HG03045 (cell line): ENCODE results near the gene PMM2.
"Not testable (repeated sequence)": the region's sequence is repeated elsewhere in the genome, so short reads cannot be mapped to it uniquely, and the experiment has no call there.

Experiments used
- ATAC-seq: cut with Tn5 transposase; IDR thresholded peaks from one replicate; pipeline ENCODE4 v1.9.1; 2021; ENCODE audit warnings: mild to moderate bottlenecking, moderate library complexity; ENCODE audit not compliant: unreplicated experiment

PMM2 gene

DNA sequence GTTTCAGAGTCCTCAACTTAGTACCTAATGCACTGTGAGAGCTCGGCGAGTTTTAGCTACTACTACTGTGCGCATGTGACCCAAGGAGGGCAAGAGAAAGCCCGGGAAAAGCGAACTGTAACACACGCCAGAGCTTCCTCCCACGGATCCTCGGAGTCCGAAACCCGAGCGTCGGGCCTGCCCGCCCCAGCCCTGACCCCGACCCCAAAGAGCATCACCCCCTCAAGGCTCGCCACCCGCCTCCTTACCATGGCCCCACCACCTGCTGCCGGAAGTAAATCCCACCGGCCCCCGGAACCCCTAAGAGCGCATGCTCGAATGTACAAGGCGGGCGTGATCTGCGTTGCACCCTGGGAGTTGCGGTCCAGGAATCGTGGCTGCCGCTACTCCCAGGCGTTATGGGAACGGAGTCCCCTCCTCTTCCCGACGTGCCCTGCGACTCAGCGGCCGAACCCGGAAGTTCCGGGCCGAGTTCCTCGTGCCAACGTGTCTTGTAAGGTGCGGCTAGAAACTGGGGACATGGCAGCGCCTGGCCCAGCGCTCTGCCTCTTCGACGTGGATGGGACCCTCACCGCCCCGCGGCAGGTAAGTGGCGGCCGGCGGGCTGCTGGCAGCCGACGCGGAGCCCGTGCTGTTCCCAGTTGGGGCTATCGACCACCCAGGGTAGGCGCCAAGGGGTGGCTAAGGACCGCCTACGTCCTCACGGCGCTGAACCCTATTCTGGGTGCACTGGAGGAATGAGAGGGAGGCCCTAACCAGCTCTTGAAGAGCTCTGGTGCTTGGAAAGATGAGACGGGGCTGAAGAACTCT lies at the start of gene PMM2, which contains the start of gene TMEM186:
Gene PMM2 (plus strand): TSS at position 476 of the 810 bp plus-strand sequence. CDS start 44 bp downstream, at position 520.
Gene TMEM186 (minus strand): TSS at position 276 of the 810 bp plus-strand sequence. CDS start 25 bp downstream, at position 251.
- peak; percentile 95 for ATAC-seq

- not testable (repeated sequence) for ATAC-seq
Measured at GRCh38 chr16:8748944-8749343, 48.7 kb upstream of the PMM2 start.

DNA sequence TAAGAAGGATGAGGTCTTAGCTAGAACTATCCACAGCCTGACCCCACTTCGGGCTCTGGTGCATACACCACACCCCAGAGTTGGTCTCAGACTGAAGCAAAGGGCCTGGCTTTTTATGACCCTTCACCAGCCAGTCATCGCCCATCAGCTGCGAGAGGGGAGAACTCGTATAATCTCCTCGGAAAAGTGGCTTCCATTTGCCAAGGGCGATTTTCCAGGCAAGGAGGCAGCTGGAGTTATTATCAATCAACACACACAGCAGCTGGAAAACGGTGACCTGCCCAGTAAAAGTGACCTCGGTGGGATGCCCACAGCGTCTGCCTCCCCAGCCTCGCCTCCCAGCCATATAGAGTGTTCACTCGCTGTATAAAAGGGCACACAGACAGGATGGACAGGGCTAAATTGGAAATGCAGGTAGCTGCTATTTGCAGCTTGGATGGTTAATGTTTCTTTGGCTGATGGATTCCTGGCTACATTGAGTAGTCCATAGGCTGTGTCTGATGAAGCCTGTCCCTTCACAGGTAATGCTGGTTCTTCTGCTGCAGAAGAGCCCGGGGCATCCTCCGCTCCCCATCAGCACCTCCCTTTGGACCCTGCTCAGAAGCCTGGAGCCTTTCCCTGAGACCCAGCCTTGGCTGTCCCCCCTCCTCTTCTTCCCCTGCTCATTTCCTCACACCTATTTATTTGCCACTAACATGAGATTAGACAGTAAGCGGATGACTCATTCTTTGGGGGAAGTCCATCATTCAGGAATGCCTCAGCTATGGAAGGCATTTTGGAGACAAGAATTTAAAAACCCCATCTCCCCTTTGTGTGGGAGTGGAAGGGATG lies 45.9 kb upstream of the PMM2 start:
- ATAC-seq, result no peak

- no peak for ATAC-seq
Measured at GRCh38 chr16:8752706-8753105, 44.9 kb upstream of the PMM2 start.

DNA sequence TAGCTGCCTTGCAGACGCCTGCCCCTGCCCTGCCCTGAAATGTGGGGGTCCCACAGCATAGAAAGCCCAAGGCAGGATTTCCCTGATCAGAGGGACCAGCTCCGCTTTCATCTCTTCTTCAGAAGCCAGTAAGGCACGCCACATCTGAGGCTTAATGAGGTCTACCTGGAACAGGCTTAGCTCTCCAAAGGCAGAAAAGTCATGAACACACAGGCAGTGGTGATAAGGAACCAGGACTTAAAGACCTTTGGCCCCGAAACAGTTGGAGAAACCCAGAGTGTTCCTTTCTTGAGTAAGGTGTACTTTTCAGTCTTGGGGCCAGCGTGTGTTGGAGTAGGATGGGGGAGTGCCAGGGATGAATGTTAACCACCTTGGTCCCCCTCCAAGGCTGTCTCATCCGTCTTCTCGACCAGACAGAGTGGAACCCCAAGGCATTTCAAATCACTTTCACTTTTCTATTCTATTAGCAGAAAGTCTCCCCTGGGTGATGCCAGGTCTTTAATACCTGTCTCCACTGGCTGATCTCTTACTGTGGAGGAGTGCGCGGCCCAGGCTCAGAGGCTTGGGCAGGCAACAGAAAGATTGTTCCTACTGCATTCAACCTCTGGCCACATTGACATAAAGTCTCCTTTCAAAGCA lies 44.1 kb upstream of the PMM2 start:
- no peak for ATAC-seq

- ATAC-seq, result no peak
Measured at GRCh38 chr16:8756755-8757154, 40.9 kb upstream of the PMM2 start.

- no peak for ATAC-seq
Measured at GRCh38 chr16:8758022-8758421, 39.6 kb upstream of the PMM2 start.

DNA sequence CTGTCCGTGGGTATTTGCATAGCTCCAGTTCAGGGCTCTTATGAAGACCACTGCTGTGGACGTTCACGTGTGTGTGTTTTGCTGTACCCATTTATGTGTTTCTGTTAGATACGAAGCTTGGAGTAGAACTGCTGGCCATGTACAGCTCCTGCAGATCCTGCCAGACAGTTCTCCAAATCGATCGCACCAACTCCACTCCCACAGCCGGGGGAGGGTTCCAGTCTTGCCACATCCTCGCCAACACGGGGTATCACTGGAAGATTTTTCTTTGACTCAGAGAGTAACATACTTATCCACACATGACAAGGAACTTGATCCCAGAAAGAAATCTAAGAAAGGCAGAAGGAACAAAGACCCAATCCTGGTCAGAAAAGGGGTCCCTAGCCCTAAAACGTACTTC lies 37.6 kb upstream of the PMM2 start:
- ATAC-seq, result no peak

DNA sequence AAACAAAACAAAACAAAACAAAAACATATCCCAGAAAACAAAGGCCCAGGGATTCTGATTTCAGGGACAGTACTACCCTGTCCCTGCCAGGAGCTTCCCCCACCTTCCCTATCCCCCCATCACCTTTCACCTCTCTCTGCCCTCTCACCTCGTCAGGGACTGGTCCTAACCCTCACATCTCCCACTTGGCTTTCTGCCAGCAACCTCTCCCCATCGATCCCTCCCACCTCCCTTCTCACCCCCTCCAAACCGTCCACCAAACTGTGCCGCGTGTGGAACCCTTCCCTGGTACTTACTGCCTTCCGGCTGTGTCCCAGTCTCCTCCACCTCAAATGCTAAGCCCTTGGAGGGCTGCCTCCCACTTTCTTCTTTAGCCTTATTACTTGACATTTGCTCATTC lies 36.6 kb upstream of the PMM2 start:
- ATAC-seq, result no peak

DNA sequence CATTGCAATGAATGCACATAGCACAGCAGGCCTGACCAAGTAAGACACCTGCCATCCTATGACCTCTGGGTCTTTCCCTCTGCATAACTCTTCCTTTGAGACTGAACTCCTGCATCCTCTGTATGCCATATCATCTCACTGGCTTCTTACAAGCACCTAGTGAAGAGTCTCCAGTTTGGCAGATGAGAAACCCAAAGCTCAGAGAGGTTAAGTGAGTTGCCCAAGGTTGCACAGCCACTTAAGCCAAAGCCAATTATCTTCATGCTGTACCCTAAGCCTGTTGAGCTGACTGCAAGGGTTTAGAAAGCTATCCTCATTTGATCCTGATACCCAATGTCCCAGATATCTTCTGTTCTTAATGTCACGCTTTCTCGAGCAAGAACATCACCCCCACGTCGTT lies 35.4 kb upstream of the PMM2 start:
- ATAC-seq, result no peak

DNA sequence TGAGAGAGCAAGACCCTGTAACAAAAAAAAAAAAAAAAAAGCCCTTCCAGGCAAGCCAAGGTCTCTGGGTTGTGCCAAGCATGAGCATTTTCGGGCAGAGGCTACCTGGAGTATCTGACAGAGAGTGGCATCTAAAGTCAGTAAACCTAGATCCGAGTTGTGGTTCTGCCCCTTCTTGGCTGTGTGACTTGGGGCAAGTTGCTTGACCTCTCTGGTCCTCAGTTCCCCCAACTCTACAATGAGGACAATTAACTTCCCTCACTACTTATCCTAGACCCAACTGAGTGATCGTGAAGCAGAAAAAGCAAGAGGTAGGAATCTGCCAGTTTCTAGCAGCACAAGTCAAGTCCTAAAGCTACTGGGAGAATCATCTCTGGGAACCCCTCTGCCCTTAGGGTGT lies 34.6 kb upstream of the PMM2 start:
- ATAC-seq, result no peak

GRCh38 chr16:8763899-8764298 lies 33.7 kb upstream of the PMM2 start:
- ATAC-seq, result no peak

DNA sequence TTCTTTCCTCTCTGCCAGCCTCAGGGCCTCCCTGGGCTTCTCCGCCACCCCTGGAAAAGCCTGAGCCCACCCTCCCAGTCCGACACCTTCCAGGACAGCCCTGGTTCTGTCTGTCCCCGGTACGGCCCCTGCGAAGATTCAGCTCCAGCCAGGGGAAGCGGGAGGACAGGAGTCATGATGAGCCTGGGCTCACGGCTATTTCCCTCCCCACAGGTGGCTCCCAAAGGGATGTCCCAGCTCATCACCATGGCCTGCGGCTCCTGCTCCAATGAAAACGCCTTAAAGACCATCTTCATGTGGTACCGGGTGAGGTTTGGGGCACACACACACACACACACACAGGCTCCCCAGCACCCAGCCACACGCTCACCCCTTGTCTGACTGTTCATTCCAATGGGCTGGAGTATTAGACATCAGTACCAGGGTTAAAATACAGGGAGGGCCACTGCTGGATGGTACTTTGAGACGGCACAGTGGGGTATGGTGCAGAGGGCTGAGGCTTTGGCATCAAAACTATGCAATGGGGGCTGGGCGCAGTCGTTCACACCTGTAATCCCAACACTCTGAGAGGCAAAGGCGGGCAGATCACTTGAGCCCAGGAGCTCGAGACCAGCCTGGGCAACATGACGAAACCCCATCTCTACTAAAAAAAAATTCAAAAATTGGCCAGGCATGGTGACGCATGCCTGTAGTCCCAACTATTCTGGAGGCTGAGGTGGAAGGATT lies 33.0 kb upstream of the PMM2 start:
- no peak for ATAC-seq

- no peak for ATAC-seq
Measured at GRCh38 chr16:8767176-8767575, 30.5 kb upstream of the PMM2 start.

DNA sequence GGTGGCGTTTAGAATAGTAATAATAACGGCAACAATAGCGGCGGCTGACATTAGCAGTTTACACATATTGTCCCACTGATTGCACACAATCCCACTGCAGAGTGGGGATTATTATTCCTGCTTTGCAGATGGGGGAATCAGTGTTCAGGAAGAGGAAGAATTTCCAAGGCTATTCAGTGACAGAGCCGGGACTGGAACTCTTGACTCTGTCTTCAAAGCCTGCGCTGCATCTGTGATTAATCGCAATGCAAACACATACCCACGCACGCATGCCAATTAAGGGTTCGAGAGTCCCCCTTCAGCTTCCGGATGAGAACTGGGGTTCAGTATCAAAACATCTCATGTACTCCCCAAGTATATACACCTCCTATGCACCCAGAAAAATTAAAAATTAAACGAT lies 29.4 kb upstream of the PMM2 start:
- ATAC-seq, result no peak

- ATAC-seq, result no peak
Measured at GRCh38 chr16:8768692-8769091, 28.9 kb upstream of the PMM2 start.

- no peak for ATAC-seq
Measured at GRCh38 chr16:8773537-8773936, 24.1 kb upstream of the PMM2 start.

GRCh38 chr16:8774208-8774607 lies 23.4 kb upstream of the PMM2 start:
- no peak for ATAC-seq

- ATAC-seq, result no peak
Measured at GRCh38 chr16:8775359-8775758, 22.3 kb upstream of the PMM2 start.

DNA sequence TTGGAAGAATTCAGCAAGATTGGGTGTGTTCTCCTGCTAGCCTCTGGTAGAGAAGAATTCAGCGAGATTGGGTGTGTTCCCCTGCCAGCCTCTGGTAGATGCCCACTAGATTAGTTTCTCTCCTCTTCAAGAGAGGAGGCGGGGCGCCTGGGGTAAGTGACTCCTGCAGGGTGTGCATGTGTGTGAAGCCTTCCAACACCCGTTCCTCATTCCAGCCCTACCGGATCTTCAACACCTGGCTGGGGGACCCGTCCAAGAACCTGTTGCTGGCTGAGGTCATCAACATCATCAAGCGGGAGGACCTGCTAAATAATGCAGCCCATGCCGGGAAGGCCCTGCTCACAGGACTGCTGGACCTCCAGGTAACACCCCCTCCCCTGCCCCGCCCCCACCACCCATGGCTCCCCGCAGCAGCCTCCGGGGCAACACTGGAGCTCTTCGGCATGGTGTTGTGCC lies 21.5 kb upstream of the PMM2 start:
- no peak for ATAC-seq

- ATAC-seq, result no peak
Measured at GRCh38 chr16:8777217-8777616, 20.4 kb upstream of the PMM2 start.
